DOHH2 (cell line): Measurements from ENCODE around the gene MYO1D.

ENCODE experiments used
- H3F3A ChIP-seq: fragments of 200-600 bp; sonication (generic), shearing (Covaris generic); 2 replicates; pipeline ENCODE4 v1.6.0; 2016; ENCODE audit warnings: antibody characterized with exemption, mild to moderate bottlenecking; ENCODE audit not compliant: control insufficient read depth, insufficient read depth
- H3K27ac ChIP-seq: fragments of 200-600 bp; sonication (generic); 2 replicates; pipeline ENCODE4 v1.5.1; 2014; ENCODE audit warnings: low read depth, mild to moderate bottlenecking, low read length, moderate library complexity
- H3K27me3 ChIP-seq: fragments of 200-600 bp; sonication (generic); 2 replicates; pipeline ENCODE4 v1.6.1; 2014; ENCODE audit warnings: mild to moderate bottlenecking, low read length, mixed read lengths; ENCODE audit not compliant: control insufficient read depth
- H3K36me3 ChIP-seq: fragments of 200-600 bp; sonication (generic); 2 replicates; pipeline ENCODE4 v1.6.1; 2014; ENCODE audit warnings: mild to moderate bottlenecking, low read length, moderate library complexity, mixed read lengths; ENCODE audit not compliant: control insufficient read depth
- H3K4me1 ChIP-seq: fragments of 200-600 bp; sonication (generic); 2 replicates; pipeline ENCODE4 v1.6.1; 2014; ENCODE audit warnings: mild to moderate bottlenecking, low read length, mixed read lengths; ENCODE audit not compliant: control insufficient read depth
- H3K4me2 ChIP-seq: fragments of 200-600 bp; sonication (generic); 2 replicates; pipeline ENCODE4 v1.6.0; 2014; ENCODE audit warnings: mild to moderate bottlenecking, low read length, moderate library complexity
- H3K4me3 ChIP-seq: fragments of 200-600 bp; sonication (generic); 2 replicates; pipeline ENCODE4 v1.5.1; 2014; ENCODE audit warnings: mild to moderate bottlenecking, low read length, mixed read lengths
- H3K79me2 ChIP-seq: fragments of 200-600 bp; sonication (generic); 2 replicates; pipeline ENCODE4 v1.6.1; 2014; ENCODE audit warnings: mild to moderate bottlenecking, low read length, mixed read lengths; ENCODE audit not compliant: control insufficient read depth
- H3K9me2 ChIP-seq: fragments of 200-600 bp; sonication (generic); replicated peaks from 2 replicates; pipeline ENCODE4 v1.6.1; 2014; ENCODE audit warnings: mild to moderate bottlenecking, low read length, mixed read lengths; ENCODE audit not compliant: control insufficient read depth
- H3K9me3 ChIP-seq: fragments of 200-600 bp; sonication (generic); 2 replicates; pipeline ENCODE4 v1.6.1; 2014; ENCODE audit warnings: antibody characterized with exemption, low read length, mixed read lengths; ENCODE audit not compliant: control insufficient read depth, insufficient read depth
- H4K20me1 ChIP-seq: fragments of 200-600 bp; sonication (generic); 2 replicates; pipeline ENCODE4 v1.6.0; 2014; ENCODE audit warnings: low read depth, mild to moderate bottlenecking, antibody characterized with exemption, low read length, moderate library complexity; ENCODE audit not compliant: control insufficient read depth, insufficient read depth
- EZH2phosphoT487 ChIP-seq: fragments of 200-600 bp; sonication (generic); IDR thresholded peaks from 2 replicates; pipeline ENCODE4 v1.6.1; 2017; ENCODE audit warnings: borderline replicate concordance, mild to moderate bottlenecking, antibody characterized with exemption, low read length, moderate library complexity, mixed read lengths
- TF ChIP-seq, protein P1 (sequence below): fragments of 200-600 bp; sonication (generic); IDR thresholded peaks from one replicate; pipeline ENCODE4 v1.5.1; 2014; ENCODE audit warnings: antibody characterized with exemption, mild to moderate bottlenecking, low read depth, low read length; ENCODE audit not compliant: poor library complexity, severe bottlenecking

Gene MYO1D

DNA sequence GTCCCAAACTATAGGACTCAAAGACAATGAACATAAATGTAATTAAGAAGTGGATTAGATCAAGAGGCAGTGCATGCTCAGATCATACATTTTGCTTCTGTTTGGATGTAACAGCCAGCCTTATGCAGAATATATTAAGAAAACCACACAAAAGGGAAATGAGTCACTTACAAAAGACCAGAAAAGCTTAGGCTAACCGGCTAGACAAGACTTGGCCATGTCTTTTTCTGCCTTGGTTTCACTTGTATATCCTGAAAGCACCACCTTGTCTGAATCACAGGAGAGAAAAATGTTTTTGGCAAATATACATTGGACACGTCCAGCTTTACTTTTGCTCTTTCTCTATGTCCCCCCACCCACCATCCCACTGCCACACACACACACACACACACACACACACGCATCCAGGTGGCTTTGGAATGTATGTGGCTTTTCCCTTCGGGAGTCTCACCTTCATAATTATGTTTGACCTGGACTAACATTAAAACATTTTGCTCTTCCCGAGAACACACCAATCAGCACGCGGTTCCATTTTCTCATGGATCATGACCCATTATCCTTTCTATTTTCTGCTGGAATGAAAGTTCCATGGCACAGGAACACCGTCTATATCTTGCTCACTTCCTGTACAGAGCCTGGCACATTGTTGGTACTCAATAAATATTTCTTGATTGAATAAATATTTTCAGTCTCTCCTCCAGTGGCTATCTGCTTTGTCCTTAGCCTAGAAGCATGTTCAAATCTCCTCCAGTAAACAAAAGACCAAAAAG lies 325.6 kb downstream of the MYO1D start:
- Histone ChIP-seq H3K9me2 (no peaks in the 10 kb centered on the region), H3K9me3 (no peaks in the 10 kb centered on the region), H3K79me2 (no peaks in the 10 kb centered on the region), H3F3A (no peaks in the 10 kb centered on the region), H3K4me2 (no peak overlapping the region), H4K20me1 (no peaks in the 10 kb centered on the region), H3K27me3 (peaks cover 12% of the 10 kb centered on the region), H3K36me3 (no peaks in the 10 kb centered on the region), H3K4me1 (peaks cover 13% of the 10 kb centered on the region), H3K27ac (no peak overlapping the region), H3K4me3 (no peak overlapping the region)
- TF ChIP-seq, protein P1, sequence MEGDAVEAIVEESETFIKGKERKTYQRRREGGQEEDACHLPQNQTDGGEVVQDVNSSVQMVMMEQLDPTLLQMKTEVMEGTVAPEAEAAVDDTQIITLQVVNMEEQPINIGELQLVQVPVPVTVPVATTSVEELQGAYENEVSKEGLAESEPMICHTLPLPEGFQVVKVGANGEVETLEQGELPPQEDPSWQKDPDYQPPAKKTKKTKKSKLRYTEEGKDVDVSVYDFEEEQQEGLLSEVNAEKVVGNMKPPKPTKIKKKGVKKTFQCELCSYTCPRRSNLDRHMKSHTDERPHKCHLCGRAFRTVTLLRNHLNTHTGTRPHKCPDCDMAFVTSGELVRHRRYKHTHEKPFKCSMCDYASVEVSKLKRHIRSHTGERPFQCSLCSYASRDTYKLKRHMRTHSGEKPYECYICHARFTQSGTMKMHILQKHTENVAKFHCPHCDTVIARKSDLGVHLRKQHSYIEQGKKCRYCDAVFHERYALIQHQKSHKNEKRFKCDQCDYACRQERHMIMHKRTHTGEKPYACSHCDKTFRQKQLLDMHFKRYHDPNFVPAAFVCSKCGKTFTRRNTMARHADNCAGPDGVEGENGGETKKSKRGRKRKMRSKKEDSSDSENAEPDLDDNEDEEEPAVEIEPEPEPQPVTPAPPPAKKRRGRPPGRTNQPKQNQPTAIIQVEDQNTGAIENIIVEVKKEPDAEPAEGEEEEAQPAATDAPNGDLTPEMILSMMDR = no peak
- no peak for TF ChIP-seq EZH2phosphoT487

DNA sequence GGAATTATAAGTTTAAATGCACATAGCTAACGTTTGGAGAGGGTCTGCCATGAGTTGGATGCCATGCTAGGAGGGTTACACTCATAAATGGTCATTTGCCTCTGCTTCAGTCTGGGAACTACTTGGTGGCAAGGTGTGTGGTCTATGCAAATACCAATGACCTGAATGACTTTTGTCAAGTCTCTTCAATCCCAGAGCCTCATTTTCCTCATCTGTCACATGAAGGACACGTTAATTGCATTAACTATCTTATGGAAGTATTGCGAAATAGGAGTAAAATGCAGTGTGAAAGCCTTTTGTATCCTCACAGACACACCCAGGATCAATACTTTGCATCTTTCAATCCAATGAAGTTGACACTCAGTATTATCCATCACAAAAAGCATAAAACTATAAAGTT lies 327.4 kb downstream of the MYO1D start:
- no peaks in the 10 kb centered on the region for H3F3A ChIP-seq
- no peaks in the 10 kb centered on the region for H4K20me1 ChIP-seq
- H3K9me2 ChIP-seq = no peaks in the 10 kb centered on the region
- TF ChIP-seq EZH2phosphoT487 = no peak
- TF ChIP-seq, protein P1 = no peak
- no peak overlapping the region for H3K27ac ChIP-seq
- H3K4me3 ChIP-seq = no peak overlapping the region
- H3K4me1 ChIP-seq = peaks cover 1% of the 10 kb centered on the region
- no peaks in the 10 kb centered on the region for H3K36me3 ChIP-seq
- peaks cover 10% of the 10 kb centered on the region for H3K27me3 ChIP-seq
- H3K79me2 ChIP-seq = no peaks in the 10 kb centered on the region
- H3K4me2 ChIP-seq = no peak overlapping the region
- H3K9me3 ChIP-seq = no peaks in the 10 kb centered on the region

DNA sequence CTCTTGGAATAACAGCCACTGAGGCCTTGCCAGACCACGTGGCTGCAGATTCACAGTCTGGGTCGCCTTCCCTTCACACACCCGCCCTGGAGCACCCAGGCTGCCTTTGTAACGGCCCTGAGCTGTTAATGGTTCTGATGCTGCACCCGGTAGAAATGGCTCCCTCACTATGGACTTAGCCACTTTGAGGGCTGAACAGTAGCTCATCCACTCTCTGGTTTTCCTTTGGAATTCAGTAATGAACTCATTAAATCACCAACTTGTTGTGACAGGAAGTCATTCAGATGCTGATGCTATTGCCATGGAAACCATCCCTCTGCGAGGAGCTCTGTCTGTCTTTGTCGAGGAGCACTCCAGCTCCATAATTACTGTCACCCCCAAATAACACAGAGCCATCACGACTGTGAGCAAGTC lies 330.9 kb downstream of the MYO1D start:
- no peak overlapping the region for H3K4me3 ChIP-seq
- H3F3A ChIP-seq = no peaks in the 10 kb centered on the region
- no peaks in the 10 kb centered on the region for H3K9me2 ChIP-seq
- no peaks in the 10 kb centered on the region for H4K20me1 ChIP-seq
- no peak overlapping the region for H3K27ac ChIP-seq
- H3K4me2 ChIP-seq = no peak overlapping the region
- H3K79me2 ChIP-seq = no peaks in the 10 kb centered on the region
- H3K4me1 ChIP-seq = no peaks in the 10 kb centered on the region
- TF ChIP-seq EZH2phosphoT487 = no peak
- TF ChIP-seq, protein P1 = no peak
- no peaks in the 10 kb centered on the region for H3K9me3 ChIP-seq
- no peaks in the 10 kb centered on the region for H3K27me3 ChIP-seq
- H3K36me3 ChIP-seq = no peaks in the 10 kb centered on the region
